SK-MEL-5 (cell line): ENCODE measurements around the gene GAGE12H. TPM values are rescaled to one million over a fixed set of nuclear protein-coding genes. Genes with fewer than 3 reads are reported as not detected.
"Not testable (repeated sequence)": the region's sequence is repeated elsewhere in the genome, so short reads cannot be mapped to it uniquely, and the experiment has no call there.

Experiments used
- DNase-seq: peaks from one replicate; pipeline ENCODE4 v3.0.0-alpha.2; 2016; ENCODE audit warnings: low read depth, low spot score
- in situ Hi-C: cut with HindIII; loops from 2 replicates; pipeline ENCODE4 v1.10.0; 2016; ENCODE audit warnings: low sequenced_read_pairs, high pct_unique_total_duplicates, low pct_unique_long_range_greater_than_20kb
- polyA plus RNA-seq, 2 experiments: library from polyadenylated mRNA; depleted of rRNA; stranded (reverse); fragments of >200 nt; gene quantifications; 2 replicates each; pipeline ENCODE4 v1.2.3, GENCODE V29; 2015
- total RNA-seq: library from RNA; depleted of rRNA; stranded (reverse); fragments of >200 nt; shearing (Covaris generic); gene quantifications from 2 replicates; pipeline ENCODE4 v1.2.3, GENCODE V29; 2014; rRNA removed

The GAGE12H gene, protein sequence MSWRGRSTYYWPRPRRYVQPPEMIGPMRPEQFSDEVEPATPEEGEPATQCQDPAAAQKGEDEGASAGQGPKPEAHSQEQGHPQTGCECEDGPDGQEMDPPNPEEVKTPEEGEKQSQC
- 22.4 and 25.4 TPM in 2 replicates for total RNA-seq
- 2.6 and 4.6 TPM in 2 replicates for polyA plus RNA-seq (2015; cell fraction: cytosol; rRNA removed)
- polyA plus RNA-seq (2015; cell fraction: nucleus; rRNA removed) = 0.95 TPM in 1 of 2 replicates, not detected in the other

DNA sequence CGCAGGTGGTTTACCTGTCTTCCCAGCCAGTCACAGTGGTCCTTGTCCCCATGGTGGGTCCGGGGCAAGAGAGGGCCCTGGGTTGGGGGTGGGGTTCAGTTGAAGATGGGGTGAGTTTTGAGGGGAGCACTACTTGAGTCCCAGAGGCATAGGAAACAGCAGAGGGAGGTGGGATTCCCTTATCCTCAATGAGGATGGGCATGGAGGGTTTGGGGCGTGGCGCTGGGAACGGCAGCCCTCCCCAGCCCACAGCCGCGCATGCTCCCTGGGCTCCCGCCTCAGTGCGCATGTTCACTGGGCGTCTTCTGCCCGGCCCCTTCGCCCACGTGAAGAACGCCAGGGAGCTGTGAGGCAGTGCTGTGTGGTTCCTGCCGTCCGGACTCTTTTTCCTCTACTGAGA lies at the start of gene GAGE12H:
TSS of gene GAGE12H (plus strand) at position 301 of the 400 bp plus-strand sequence. CDS start 1,155 bp downstream, outside the sequence.
- DNase-seq, in situ Hi-C loops: not testable (repeated sequence)

DNA sequence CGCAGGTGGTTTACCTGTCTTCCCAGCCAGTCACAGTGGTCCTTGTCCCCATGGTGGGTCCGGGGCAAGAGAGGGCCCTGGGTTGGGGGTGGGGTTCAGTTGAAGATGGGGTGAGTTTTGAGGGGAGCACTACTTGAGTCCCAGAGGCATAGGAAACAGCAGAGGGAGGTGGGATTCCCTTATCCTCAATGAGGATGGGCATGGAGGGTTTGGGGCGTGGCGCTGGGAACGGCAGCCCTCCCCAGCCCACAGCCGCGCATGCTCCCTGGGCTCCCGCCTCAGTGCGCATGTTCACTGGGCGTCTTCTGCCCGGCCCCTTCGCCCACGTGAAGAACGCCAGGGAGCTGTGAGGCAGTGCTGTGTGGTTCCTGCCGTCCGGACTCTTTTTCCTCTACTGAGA lies 47.9 kb upstream of the GAGE12H start, which contains the start of gene GAGE12C:
TSS of gene GAGE12C (plus strand) at position 301 of the 400 bp plus-strand sequence. CDS start 1,155 bp downstream, outside the sequence.
- DNase-seq, in situ Hi-C loops: not testable (repeated sequence)

DNA sequence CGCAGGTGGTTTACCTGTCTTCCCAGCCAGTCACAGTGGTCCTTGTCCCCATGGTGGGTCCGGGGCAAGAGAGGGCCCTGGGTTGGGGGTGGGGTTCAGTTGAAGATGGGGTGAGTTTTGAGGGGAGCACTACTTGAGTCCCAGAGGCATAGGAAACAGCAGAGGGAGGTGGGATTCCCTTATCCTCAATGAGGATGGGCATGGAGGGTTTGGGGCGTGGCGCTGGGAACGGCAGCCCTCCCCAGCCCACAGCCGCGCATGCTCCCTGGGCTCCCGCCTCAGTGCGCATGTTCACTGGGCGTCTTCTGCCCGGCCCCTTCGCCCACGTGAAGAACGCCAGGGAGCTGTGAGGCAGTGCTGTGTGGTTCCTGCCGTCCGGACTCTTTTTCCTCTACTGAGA lies 38.3 kb upstream of the GAGE12H start, which contains the start of gene GAGE12D:
TSS of gene GAGE12D (plus strand) at position 301 of the 400 bp plus-strand sequence. CDS start 1,155 bp downstream, outside the sequence.
- in situ Hi-C loops, DNase-seq: not testable (repeated sequence)

DNA sequence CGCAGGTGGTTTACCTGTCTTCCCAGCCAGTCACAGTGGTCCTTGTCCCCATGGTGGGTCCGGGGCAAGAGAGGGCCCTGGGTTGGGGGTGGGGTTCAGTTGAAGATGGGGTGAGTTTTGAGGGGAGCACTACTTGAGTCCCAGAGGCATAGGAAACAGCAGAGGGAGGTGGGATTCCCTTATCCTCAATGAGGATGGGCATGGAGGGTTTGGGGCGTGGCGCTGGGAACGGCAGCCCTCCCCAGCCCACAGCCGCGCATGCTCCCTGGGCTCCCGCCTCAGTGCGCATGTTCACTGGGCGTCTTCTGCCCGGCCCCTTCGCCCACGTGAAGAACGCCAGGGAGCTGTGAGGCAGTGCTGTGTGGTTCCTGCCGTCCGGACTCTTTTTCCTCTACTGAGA lies 28.8 kb upstream of the GAGE12H start, which contains the start of gene GAGE12E:
TSS of gene GAGE12E (plus strand) at position 301 of the 400 bp plus-strand sequence. CDS start 1,155 bp downstream, outside the sequence.
- in situ Hi-C loops, DNase-seq: not testable (repeated sequence)

DNA sequence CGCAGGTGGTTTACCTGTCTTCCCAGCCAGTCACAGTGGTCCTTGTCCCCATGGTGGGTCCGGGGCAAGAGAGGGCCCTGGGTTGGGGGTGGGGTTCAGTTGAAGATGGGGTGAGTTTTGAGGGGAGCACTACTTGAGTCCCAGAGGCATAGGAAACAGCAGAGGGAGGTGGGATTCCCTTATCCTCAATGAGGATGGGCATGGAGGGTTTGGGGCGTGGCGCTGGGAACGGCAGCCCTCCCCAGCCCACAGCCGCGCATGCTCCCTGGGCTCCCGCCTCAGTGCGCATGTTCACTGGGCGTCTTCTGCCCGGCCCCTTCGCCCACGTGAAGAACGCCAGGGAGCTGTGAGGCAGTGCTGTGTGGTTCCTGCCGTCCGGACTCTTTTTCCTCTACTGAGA lies 19.2 kb upstream of the GAGE12H start, which contains the start of gene GAGE12F:
TSS of gene GAGE12F (plus strand) at position 301 of the 400 bp plus-strand sequence. CDS start 1,155 bp downstream, outside the sequence.
- in situ Hi-C loops, DNase-seq: not testable (repeated sequence)

DNA sequence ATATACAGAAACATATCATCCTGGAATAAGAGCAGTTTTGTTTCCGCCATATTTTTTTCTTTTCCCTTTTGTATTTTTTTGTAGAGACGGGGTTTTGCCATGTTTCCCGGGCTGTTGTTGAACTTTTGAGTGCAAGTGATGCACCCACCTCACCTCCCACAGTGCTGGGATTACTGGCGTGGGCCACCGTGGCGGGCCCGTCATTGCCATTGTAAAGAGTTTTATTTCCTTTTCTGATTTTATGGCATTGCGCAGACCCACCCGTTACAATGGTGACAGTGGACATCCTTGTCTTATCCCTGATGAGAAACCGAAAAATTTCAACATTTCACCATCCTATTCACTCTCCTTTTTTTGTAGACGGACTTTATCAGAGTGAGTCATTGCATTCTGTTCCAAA lies 11.0 kb upstream of the GAGE12H start:
- DNase-seq, in situ Hi-C loops: not testable (repeated sequence)

DNA sequence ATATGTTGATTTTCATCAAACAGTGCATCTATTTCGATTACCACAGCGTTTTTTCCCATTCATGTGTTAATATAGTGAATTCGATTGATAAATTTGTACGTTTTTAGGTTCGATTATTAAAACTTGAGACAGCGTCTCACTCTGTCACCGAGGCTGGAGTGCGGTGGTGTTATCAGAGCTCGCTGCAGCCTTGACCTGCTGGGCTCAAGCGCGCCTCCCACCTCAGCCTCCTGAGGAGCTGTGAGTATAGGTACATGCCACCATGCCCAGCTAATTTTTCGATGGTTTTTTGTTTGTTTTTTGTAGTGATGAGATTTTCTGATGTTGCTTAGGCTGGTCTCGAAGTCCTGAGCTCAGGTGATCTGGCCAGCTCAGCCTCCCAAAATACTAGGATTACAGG lies 10.6 kb upstream of the GAGE12H start:
- in situ Hi-C loops = not testable (repeated sequence)

DNA sequence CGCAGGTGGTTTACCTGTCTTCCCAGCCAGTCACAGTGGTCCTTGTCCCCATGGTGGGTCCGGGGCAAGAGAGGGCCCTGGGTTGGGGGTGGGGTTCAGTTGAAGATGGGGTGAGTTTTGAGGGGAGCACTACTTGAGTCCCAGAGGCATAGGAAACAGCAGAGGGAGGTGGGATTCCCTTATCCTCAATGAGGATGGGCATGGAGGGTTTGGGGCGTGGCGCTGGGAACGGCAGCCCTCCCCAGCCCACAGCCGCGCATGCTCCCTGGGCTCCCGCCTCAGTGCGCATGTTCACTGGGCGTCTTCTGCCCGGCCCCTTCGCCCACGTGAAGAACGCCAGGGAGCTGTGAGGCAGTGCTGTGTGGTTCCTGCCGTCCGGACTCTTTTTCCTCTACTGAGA lies 9.6 kb upstream of the GAGE12H start, which contains the start of gene GAGE12G:
TSS of gene GAGE12G (plus strand) at position 301 of the 400 bp plus-strand sequence. CDS start 1,155 bp downstream, outside the sequence.
- in situ Hi-C loops = not testable (repeated sequence)

More for the DNA sequence above, 10.6 kb upstream of the GAGE12H start:
- not testable (repeated sequence) for DNase-seq

DNA sequence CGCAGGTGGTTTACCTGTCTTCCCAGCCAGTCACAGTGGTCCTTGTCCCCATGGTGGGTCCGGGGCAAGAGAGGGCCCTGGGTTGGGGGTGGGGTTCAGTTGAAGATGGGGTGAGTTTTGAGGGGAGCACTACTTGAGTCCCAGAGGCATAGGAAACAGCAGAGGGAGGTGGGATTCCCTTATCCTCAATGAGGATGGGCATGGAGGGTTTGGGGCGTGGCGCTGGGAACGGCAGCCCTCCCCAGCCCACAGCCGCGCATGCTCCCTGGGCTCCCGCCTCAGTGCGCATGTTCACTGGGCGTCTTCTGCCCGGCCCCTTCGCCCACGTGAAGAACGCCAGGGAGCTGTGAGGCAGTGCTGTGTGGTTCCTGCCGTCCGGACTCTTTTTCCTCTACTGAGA lies 9.4 kb downstream of the GAGE12H start, which contains the start of gene GAGE2A:
TSS of gene GAGE2A (plus strand) at position 301 of the 400 bp plus-strand sequence. CDS start 1,155 bp downstream, outside the sequence.
- in situ Hi-C loops, DNase-seq: not testable (repeated sequence)

More for the DNA sequence above, 9.6 kb upstream of the GAGE12H start, which contains the start of gene GAGE12G:
- DNase-seq = not testable (repeated sequence)

DNA sequence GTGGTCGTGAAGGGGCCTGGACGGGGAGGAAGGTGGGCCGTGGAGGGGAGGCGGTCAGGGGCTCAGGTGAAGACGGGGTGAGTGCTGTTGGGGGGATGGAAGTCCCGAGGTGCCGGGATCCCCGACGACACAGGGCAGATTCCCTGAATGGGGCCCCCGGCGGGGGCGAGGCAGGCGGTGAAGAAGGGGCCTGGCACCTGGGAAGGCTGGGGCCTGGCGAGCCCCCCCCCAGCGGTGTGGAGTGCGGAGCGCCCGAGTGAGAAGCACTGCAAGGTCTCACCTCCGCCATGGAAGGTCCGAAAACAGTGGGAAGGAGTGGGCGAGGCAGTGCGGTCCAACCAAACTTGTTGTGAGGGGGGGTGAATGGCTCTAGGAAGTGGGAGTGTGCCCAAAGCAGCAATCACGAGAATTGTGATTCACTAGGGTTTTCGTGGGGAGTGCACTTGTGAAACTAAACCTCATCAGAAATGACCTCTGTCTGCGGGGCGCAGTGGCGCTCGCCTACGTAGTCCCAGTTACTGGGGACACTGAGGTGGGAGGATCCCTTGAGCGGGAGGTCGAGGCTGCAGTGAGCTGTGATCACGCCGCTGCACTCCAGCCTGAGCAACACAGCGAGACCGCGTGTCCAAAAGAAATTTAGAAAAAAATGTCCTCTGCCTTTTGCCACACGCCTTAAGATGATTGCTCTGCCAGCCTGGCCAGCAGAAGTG lies 10.2 kb downstream of the GAGE12H start:
- DNase-seq, in situ Hi-C loops: not testable (repeated sequence)

DNA sequence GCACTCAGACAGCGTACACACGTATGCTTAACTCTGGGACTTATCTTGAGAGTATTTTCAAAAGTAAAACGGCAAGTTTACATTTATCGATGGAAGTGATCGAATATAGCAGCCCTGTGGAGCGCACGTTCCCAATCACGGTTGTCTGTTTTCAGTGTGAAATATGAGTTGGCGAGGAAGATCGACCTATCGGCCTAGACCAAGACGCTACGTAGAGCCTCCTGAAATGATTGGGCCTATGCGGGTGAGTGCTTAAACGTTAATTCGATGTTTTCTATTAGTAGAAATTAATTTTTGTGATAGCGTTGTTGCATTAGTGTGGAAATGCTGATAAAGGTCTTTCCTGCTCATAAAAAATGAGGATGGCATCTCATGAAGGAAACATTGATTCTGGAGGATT lies 10.7 kb downstream of the GAGE12H start:
- in situ Hi-C loops = not testable (repeated sequence)

DNA sequence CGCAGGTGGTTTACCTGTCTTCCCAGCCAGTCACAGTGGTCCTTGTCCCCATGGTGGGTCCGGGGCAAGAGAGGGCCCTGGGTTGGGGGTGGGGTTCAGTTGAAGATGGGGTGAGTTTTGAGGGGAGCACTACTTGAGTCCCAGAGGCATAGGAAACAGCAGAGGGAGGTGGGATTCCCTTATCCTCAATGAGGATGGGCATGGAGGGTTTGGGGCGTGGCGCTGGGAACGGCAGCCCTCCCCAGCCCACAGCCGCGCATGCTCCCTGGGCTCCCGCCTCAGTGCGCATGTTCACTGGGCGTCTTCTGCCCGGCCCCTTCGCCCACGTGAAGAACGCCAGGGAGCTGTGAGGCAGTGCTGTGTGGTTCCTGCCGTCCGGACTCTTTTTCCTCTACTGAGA lies 19.0 kb downstream of the GAGE12H start, which contains the start of gene GAGE1:
TSS of gene GAGE1 (plus strand) at position 301 of the 400 bp plus-strand sequence. CDS start 1,155 bp downstream, outside the sequence.
- in situ Hi-C loops, DNase-seq: not testable (repeated sequence)

More for the DNA sequence above, 10.7 kb downstream of the GAGE12H start:
- not testable (repeated sequence) for DNase-seq

DNA sequence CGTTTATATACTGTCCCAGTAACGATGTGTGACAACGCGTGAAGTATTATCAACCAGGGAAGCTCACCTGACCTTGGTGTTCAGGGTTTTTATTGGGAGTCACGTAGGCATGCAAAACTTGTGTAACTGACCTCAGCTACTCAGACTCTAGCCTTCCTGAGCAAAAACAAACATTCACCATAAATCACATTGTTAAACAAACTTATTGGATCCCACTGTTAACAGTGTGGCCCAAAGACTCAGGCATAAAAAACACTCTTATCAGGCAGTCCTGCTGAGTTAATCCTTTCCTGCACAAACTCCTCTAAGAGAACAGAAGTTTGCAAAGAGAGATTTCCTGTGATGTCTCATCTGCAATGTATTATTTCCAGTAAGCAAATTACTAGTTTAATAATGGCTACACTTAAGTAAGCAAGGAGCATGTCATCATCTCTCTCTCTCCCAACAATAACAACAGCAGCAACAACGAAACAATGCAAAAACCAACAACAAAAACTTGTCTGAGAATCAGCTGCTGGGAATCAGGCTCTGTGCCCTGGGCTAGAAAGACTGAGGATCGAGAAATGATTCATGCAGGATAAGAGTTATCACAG lies 31.1 kb downstream of the GAGE12H start:
- in situ Hi-C loops = no loop called here
- DNase-seq = peak; percentile 67

DNA sequence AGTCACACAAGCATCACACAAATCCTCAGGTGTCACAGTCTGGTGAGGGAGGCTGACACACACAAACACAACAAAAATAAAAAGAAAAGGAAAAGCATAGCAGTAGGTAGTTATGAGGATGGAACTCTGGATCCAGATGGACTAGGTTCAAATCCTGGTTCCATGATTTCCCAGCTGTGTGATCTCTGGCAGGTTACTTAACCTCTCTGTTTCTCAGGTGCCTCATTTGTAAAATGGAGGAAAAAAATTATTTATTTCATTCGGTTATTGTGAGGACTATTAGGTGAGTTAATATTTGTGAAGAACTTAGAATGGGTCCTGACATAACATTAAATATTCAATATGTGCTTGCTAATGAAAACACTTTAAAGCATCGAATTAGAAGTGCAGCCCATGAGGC lies 38.8 kb downstream of the GAGE12H start:
- in situ Hi-C loops = no loop called here
- no peak for DNase-seq

DNA sequence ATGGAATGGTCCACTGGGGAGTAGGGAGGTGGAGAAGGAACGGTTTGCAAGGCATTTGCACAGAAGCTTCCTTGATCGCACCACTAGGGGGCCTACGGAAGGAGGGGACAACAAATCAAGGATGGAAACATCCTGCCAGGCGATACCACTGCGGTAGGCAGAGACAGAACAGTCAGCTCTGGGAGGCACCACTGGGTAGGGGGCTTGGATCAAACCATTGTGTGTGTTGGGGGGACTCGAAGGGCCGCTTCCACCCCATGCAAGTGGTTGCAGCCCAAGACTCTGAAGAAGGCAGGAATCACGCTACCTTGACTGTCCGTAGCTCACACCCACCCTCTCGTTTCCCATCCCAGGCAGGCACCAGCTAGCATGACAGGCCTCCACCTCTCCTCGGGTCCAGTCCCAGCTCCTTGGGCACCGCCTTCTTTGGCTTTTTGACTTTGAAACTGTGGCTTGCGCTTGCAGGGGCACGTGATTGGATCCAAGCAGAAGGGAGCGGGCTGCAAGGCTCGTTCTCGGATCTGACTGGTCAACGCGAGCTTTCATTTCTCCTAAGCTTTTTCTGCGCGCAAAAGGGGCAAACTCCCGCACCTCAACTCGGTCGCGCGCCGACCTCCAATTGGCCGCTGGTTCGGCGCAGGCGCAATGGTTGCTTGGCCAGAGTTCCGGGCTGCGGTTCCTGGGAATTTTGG lies 47.5 kb downstream of the GAGE12H start:
- in situ Hi-C loops = no loop called here
- DNase-seq = peak; percentile 44
